Measurements from ENCODE around the gene NANOS2. TPM values are rescaled to one million over a fixed set of nuclear protein-coding genes. Genes with fewer than 3 reads are reported as not detected.

Gene NANOS2
- total and polyA plus RNA-seq, 9 of the 15 experiments (the other 6 are each of a cell fraction or from before 2014, with no cell fraction given), result not detected

GRCh38 chr19:45927565-45928261 is 13.1 kb upstream of the NANOS2 start (continued):
- no peak for TF ChIP-seq BRCA1 (IDR thresholded peaks at IDR 0.05)
- TF ChIP-seq BRCA1 (CRISPR knock-in tag; IDR thresholded peaks at IDR 0.05), result no peak
- TF ChIP-seq PBX2 (CRISPR knock-in tag; IDR thresholded peaks at IDR 0.05; ENCODE audit: low read depth), result no peak
- no peak for TF ChIP-seq PBX2 (tag; conservative IDR thresholded peaks at IDR 0.05; ENCODE audit: low read depth)
- no peak for TF ChIP-seq PYGO2 (tag; IDR thresholded peaks at IDR 0.05)
- TF ChIP-seq ZNF212 (CRISPR knock-in tag; IDR thresholded peaks at IDR 0.05), result no peak
- TF ChIP-seq ZNF217 (CRISPR knock-in tag; IDR thresholded peaks at IDR 0.05), result no peak
- TF ChIP-seq DDX20 (tag; IDR thresholded peaks at IDR 0.05; ENCODE audit: low read depth), result no peak
- TF ChIP-seq PHTF2 (CRISPR knock-in tag; IDR thresholded peaks at IDR 0.05), result no peak
- TF ChIP-seq ZNF764 (CRISPR knock-in tag; IDR thresholded peaks at IDR 0.05; ENCODE audit: low read depth), result no peak
- TF ChIP-seq HIVEP1 (CRISPR knock-in tag; IDR thresholded peaks at IDR 0.05), result no peak
- TF ChIP-seq MAX (CRISPR knock-in tag; IDR thresholded peaks at IDR 0.05), result peak; percentile 97
- no peak; the same call in 1 of the 2 replicates for TF ChIP-seq MTA3 (IDR thresholded peaks at IDR 0.05; ENCODE audit: borderline replicate concordance)
- TF ChIP-seq TRIM24 (IDR thresholded peaks at IDR 0.05), result no peak
- TF ChIP-seq THRB (CRISPR knock-in tag; conservative IDR thresholded peaks at IDR 0.05), result no peak
- TF ChIP-seq ZBTB2 (IDR thresholded peaks at IDR 0.05), result no peak
- TF ChIP-seq CREM (IDR thresholded peaks at IDR 0.05; ENCODE audit: low read depth), result peak; percentile 95
- 0 out of 4 replicates have a peak, but pooled peaks of 1 of the 2 experiments have one; percentile 45 for TF ChIP-seq MAZ (CRISPR knock-in tag; conservative IDR thresholded peaks at IDR 0.05 in 1 of 2, IDR thresholded peaks at IDR 0.05 in 1 of 2)
- peak; percentile 94 for TF ChIP-seq TFAP4 (CRISPR knock-in tag; IDR thresholded peaks at IDR 0.05; ENCODE audit: borderline replicate concordance)
- no peak for TF ChIP-seq ARHGAP35 (IDR thresholded peaks at IDR 0.05; ENCODE audit: partially characterized antibody)
- TF ChIP-seq NEUROD1 (IDR thresholded peaks at IDR 0.05; ENCODE audit: borderline replicate concordance, low read depth, low read length, partially characterized antibody), result peak; percentile 59
- peak; percentile 69; the same call in 1 of the 2 replicates for TF ChIP-seq PHF8 (IDR thresholded peaks at IDR 0.05; ENCODE audit: borderline replicate concordance, low read length)

All from K562 (cell line).